GM21717 (cell line): ENCODE measurements around the gene DDIAS.
"Not testable (repeated sequence)": the region's sequence is repeated elsewhere in the genome, so short reads cannot be mapped to it uniquely, and the experiment has no call there.

Source experiments
- ATAC-seq: cut with Tn5 transposase; IDR thresholded peaks from one replicate; pipeline ENCODE4 v1.9.1; 2021; ENCODE audit warnings: mild to moderate bottlenecking, moderate library complexity; ENCODE audit not compliant: unreplicated experiment

DDIAS gene

DNA sequence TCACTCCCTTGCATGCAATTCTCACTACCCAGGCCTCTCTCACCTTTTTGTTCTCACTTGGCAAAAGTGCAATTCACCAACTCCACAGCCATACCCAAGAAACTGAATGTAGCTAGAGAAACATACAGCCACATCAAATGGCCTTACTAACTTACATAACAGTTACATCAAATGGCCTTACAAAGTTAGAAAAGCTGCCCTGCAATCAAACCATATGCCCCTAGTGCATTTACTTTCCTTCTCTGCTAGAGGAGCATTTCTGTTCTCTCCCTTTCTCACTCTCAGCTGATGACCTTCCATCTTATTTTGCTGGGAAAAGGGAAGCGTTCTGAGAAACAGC, 11.6 kb upstream of the DDIAS start:
- ATAC-seq = no peak

DNA sequence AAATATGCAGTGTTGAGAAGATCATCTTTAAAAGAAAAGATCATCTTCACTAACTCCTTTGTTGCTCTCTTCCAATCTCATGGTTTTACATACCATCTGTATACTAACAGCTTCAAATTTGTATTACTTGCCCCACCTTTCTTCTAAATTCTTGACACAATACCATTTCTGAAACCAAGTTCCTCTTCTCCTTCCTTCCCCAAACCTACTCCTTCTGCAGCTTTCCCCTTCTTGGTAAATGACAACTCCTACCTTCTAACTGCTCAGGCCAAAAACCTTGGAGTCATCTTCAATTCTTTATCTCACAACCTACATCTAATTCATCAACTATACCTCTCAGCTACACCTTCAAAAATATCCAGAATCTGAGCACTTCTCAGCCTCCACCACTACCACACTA, 10.6 kb upstream of the DDIAS start:
- ATAC-seq = no peak

DNA sequence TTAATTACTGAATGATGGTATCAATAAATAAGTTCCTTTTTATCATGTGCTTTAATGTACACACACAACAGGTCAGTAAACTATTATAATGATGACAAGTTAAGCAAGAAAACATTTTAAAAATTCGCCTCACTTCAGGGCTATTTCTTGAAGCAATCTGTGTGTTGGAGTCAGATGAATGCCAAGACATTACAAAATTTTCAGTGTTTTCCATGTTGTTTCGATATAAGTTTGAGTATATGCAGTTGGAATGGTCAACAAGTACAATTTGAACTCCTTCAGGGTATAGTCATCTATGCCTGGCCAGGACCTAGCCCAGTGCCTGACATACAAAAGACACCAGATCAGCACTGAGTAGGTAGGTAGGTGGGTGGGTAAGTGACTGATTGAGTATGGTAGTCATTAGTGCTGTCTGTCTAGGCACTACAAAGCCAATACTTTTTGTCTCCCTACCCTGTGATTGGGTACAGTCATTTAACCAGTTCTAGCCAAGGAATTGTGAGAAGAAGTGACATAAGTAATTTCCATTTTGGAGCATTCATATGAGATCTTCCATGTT, 8.8 kb upstream of the DDIAS start:
- no peak for ATAC-seq

DNA sequence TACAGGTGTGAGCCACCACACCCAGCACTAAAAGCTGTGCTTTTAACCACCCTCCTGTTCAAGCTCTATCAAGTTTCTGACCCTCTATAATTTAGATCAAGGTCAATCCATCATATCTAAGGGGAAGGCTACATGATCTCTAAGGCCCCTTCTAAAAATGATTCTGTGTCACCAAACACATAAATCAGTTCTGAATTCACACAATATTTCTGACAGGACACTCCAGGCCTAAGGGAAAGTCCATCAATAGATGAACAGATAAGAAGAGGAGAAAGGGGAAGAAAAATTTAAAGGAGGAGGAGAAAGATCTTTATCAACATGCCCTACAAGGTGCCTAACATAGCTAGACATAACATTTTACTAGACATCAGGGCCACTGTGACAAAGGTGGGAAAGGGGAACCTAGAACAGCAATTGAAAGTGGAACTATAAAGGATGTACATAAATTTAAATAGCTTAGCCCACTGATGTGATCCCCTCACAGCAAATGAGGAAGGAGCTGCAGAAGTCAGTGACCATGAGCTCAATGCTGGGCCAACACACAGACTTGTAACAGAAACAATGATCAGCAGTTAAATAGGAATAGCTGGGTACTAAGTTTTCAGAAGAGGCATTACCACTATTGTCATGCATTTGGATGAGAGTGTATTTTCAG, 6.0 kb upstream of the DDIAS start:
- ATAC-seq = peak; percentile 29

DNA sequence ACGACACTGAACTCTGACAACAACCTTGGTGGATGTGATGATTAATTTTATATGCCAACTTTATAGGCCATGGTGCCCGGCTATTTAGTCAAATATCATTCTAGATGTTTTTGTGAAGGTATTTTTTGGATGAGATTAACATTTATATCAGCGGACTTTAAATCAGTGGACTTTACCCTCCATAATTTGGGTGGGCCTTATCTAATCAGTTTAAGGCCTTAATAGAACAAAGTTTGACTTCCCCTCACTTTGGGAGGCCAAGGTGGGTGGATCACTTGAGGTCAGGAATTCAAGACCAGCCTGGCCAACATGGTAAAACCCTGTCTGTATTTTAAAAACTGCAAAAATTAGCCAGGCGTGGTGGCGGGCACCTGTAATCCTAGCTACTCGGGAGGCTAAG, 5.4 kb upstream of the DDIAS start:
- ATAC-seq = no peak

DNA sequence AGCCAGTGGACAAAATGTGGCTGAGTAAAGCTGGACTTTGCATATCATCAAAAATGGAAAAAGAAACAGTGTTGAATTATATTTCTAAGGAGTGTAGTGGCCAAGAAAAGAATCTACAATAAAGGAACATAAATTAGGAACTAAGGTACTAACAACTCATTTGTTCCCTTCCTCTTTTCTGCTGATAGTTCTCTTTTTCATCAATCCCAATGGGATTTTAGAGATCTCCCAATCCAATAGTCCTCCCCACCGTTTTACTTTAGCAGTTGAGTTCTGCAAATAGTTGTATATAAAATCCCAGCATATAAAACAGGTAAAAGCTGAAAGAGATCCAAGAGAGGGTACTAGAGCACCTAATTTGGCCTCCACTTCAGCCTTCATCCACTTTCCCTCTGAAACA, 3.3 kb upstream of the DDIAS start:
- ATAC-seq = no peak

DNA sequence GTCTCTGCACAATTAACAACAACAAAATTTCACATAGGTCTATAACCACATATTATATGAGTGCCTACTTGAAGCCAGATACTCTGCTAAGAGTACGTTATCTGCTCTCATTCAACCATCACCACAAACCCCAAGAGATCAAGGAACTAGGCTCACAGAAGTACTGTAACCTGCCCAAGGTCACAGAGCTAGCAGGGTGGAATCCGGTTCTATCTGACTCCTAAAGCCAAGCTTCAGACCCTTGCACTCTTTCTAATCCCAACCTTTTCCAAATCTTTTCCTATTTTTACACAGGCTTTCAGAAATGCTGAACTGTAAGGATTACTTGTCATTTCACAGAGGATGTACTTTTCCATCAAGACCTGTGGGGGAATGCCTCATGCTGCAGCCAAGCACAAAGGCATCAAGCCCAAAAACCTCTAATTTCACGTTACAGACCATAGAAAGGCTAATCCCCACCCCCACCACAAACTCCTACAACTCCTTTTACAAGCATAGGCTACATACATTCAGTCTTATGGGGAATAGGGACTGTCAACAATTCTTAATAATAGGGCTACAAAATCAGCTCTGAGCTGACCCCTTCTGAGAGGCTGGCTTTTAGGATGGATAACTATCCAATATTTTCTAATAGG, 2.2 kb upstream of the DDIAS start:
- no peak for ATAC-seq

DNA sequence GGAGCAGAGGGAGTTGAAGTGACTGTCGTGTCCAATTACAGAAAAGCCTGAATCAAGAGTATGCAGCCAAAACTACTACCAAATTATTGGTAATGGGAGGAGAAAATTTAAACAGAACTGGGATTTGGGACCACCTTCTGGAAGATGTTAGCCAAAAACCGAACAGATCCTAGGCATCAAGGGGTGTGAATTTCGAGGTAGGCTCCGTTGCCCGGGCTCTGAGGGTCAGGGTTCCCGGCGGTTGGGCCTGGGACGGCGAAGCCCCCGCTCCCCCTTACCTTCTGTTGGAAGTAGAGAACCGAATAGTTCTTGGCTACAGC, 1.6 kb upstream of the DDIAS start:
- ATAC-seq = no peak

DNA sequence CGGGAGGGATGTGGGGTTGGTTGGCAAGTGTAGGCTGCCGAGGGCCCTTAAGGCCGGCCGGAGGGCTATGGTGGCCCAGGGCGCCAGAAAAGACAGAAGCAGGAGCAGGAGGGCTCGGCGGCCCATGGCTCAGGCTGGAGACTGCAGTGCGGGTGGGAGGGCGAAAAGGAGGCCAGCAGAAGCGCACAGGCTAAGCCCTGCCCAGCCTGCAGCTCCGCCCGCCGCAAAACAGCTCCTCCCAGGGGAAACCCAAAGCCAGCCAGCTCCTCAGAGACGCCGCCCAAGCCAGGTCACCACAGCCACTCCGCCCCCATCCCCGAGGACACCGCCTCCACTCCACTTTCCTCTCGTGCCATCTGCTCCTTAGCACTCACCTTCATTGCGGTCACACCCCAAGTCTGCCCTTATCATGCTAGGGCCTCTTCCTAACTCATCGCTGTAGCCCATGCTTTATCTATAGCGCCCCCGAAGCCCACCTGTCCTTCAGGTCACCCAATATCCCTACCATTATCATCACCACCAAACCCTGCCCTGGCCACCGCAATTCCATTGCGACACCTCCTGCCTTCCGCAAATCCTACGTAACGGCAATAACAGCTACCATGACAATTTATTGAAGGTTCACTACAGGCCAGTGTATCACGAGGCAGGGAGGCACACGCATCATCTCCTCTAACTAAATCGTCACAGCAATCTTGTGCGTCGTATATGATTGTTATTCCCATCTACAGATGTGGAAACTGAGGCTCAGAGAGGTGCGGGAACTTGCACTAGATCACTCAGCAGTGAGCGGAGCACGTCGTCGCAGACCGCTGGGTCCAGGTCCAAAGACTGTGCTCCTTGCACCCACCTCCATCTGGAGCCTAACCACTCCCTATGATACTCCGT, 1.0 kb upstream of the DDIAS start, which contains the start of gene PRCP:
TSS of gene PRCP (minus strand) at position 154 of the 888 bp plus-strand sequence. CDS start at position 126, 28 bp downstream.
- ATAC-seq = peak; percentile 88

DNA sequence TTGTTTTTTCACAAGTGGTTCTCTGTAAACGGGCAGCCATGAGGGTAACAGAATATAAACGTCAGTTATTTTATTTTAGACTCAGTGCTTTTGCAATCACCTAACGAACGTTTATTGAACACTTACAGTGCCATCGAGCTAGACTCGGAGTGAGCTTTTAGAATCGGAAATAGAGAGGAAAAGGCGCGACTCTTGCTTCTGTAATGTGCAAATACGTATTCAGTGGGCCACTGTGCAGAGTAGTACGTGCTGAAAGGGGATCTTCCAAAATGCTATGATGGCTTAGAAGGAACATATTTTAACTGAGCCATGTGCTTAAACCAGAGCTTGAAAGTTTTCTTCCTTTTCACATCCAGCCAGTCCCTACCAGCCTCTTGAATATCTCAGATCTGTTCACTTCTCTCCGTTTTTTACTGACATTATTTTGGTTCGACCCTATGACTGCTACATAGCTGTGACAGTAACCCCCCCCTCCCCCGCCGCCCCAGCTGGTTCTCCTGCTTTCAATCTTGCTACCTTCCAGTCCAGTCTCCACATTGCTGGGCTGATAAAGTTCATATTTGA, 468 bp downstream of the DDIAS start:
- no peak for ATAC-seq

DNA sequence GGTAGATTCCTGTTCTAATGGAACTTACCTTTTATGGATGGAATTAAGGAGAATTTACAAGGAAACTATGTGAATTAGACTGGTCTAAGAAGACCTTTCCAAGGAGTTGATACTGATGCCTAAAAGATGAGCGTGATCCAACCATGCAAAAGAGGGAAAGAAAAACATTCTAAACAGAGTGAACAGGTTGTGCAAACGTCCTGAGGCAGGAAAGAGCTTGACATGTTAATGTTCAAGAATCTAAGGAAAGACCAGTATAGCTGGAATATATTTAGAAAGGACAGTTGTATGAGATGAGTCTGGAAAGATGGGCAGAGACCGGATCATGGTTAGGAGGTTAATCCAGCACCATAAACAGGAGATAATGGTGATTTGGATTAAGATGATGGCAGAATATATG, 1.3 kb downstream of the DDIAS start:
- ATAC-seq = no peak

DNA sequence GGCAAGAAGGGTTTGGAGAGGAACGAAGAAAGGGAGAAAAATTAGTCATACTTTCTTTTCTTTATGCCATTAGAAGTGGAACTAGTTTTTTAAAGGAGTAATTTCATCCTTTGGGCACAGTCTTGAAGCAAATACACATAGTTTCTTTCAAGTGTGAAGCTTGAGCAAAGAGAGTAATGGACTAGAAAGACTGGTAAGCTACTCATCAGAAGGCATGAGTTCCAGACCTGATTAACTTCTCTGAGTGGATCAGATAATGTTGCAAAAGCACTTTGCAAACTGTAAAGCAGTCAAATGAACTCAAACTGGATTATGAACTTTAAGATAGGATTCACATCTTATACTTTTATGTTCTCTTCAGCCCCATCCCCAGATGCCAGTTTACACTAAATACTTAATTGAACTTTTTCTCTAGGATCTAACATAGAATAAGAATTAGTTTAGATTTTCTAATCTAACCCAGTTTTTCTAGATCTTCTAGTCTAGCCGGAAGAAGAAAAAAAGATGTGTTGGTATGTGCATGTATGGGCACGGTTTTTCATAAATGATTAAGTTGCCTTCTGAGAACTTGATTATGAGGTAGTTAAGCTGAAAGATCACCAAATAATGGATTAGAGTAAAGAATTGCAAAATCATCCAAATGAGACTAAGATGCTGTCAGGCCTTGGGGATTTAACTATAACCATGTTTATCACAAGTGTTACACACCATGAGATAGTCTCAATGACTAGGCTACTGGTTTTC, 2.5 kb downstream of the DDIAS start:
- no peak for ATAC-seq

DNA sequence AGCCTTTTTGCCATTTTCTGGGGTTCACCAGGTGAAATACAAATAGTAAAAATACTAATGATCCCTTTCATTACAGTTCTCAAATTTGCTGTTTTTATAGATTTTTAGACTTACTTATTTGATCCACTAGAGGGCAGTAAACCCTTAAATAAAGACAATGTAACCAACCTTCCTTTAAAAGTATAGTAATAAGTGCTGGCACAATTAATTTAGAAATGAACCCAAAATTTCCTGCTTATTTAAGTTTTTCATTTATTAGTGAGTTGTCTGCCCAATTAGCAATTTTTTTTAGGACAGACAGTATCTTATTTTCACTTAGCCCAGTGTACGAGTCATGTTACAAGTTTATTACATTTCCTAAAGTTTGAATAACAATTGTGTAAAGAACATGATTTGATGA, 4.7 kb downstream of the DDIAS start:
- no peak for ATAC-seq

DNA sequence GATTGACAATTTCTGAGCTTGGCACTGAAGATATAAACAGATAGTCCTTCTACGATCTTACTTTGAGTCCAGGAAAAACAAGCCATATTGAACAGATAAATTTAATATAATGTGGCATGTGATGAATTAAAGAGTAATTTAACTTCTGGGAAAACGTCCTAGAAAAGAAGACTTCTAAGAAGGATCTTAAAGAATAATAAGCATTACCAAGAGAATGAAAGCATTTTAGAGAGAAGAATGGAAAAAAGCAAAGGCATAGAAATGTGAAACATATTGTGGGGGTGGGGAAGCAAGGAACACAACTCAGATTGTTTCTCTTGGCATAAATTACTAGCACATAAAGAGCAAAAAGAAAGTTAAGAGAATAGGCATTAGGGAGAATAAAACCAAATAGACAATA, 5.4 kb downstream of the DDIAS start:
- no peak for ATAC-seq

DNA sequence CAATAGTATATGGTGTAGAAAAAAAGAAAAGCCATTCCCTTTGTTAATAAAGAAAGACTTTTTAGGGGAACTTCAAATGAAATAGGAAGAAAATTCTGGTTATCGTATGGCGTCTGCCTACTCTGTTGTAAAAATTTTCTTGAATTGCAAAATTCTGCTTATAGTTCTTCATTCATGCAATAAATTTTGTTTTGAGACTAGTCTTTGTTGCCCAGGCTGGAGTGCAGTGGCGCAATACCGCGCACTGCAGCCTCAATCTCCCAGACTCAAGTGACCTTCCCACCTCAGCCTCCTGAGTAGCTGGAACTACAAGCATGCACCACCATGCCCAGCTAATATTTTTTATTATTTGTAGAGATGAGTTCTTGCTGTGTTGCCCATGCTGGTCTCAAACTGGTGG, 5.8 kb downstream of the DDIAS start:
- no peak for ATAC-seq

DNA sequence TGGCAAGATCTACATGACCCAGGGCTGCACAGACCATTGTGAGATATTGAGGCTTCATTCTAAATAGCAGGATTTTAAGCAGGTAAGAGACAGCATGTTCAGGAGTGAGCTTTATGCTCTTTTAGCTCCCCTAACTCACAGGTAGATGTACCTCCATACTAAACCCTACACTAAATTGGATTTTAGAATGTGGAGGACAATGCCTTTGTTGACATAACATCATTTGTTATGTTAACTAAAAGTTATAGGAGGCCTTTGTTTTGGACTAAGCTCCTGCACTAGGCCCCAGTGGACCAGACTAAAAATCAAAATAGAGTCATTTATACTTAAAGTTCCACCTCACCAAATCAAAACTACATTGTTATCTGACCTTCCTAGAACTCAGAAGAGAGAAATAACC, 6.8 kb downstream of the DDIAS start:
- no peak for ATAC-seq

DNA sequence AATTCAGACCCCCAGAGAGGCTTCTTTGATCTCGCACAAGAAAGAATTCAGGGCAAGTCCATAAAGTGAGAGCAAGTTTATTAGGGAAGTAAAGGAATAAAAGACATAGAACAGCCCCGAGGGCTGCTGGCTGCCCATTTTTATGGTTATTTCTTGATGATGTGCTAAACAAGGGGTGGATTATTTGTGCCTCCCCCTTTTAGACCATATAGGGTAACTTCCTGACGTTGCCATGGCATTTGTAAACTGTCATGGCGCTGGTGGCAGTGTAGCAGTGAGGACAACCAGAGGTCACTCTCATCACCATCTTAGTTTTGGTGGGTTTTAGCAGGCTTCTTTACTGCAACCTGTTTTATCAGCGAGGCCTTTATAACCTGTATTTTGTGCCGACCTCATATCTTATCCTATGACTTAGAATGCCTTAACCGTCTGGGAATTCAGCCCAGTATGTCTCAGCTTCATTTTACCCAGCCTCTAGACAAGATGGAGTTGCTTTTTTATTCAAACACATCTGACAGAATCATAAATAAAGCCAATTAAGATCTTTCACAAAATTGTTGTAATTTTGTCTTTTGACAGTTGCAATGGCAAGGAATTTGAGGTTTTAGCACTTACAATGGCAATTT, 7.6 kb downstream of the DDIAS start:
- no peak for ATAC-seq

DNA sequence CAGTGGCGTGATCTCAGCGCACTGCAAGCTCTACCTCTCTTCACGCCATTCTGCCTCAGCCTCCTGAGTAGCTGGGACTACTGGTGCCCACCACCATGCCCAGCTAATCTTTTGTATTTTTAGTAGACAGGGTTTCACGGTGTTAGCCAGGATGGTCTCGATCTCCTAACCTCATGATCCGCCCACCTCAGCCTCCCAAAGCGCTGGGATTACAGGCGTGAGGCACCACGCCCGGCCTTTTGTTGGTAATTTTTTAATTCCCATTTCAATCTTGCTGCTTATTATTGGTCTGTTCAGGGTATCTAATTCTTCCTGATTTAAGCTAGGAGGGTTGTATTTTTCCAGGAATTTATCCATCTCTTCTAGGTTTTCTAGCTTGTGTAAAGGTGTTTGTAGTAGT, 18.2 kb downstream of the DDIAS start:
- ATAC-seq = not testable (repeated sequence)

DNA sequence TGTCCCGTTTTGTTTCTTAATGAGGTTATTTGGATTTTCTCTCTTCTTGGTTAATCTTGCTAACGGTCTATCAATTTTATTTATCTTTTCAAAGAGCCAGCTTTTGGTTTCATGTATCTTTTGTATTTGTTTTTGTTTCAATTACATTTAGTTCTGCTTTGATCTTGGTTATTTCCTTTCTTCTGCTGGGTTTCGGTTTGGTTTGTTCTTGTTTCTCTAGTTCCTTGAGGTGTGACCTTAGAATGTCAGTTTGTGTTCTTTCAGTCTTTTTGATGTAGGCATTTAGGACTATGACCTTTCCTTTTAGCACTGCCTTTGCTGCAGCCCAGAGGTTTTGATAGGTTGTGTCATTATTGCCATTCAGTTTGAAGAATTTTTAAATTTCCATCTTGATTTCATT, 18.7 kb downstream of the DDIAS start:
- ATAC-seq = not testable (repeated sequence)

DNA sequence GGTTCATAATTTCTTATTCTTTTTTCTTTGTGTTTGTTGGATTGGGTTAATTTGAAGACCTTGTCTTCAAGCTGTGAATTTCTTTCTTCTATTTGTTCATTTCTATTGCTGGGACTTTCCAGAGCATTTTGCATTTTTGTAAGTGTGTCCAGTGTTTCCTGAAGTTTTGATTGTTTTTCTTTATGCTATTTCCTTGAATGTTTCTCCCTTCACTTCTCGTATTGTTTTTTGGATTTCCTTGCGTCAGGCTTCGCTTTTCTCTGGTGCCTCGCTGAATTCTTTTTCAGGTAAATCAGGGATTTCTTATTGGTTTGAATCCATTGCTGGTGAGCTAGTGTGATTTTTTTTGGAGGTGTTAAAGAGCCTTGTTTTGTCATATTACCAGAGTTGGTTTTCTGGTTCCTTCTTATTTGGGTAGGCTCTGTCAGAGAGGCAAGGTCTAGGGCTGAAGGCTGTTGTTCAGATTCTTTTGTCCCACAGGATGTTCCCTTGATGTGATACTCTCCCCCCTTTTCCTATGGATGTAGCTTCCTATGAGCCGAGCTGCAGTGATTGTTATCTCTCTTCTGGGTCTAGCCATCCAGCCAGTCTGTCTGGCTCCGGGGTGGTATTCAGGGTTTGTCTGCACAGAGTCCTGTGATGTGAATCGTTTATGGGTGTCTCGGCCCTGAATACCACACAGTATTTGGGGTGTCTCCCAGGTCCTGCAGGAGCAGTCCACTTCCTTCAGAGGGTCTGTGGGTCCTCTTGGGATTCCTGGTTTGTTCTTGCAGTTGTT, 21.0 kb downstream of the DDIAS start:
- not testable (repeated sequence) for ATAC-seq
